Measurements from ENCODE around the gene AIFM2.
"Not testable (repeated sequence)": the region's sequence is repeated elsewhere in the genome, so short reads cannot be mapped to it uniquely, and the experiment has no call there.

The AIFM2 gene

GRCh38 chr10:70111496-70111895, 21.1 kb downstream of the AIFM2 start:
- Mint-ChIP-seq H3K36me3 (ENCODE audit: low read depth) (peaks cover 47% of the 10 kb centered on the region), H3K27me3 (ENCODE audit: low read depth, poor library complexity) (no peaks in the 10 kb centered on the region), H3K4me3 (no peak overlapping the region), H3K9me3 (no peaks in the 10 kb centered on the region), H3K4me1 (peaks cover 11% of the 10 kb centered on the region), H3K27ac (peak overlapping the region; percentile 74)
- no peak for TF ChIP-seq CTCF (IDR thresholded peaks at IDR 0.05)
- DNase-seq, result no peak

- peaks cover 24% of the 10 kb centered on the region for H3K4me1 Mint-ChIP-seq
- H3K9me3 Mint-ChIP-seq, result no peaks in the 10 kb centered on the region
- H3K27me3 Mint-ChIP-seq (ENCODE audit: low read depth, poor library complexity), result no peaks in the 10 kb centered on the region
- DNase-seq, result no peak
- TF ChIP-seq CTCF (IDR thresholded peaks at IDR 0.05), result no peak
- H3K4me3 Mint-ChIP-seq, result no peak overlapping the region
- peaks cover 55% of the 10 kb centered on the region for H3K36me3 Mint-ChIP-seq (ENCODE audit: low read depth)
- no peak overlapping the region for H3K27ac Mint-ChIP-seq
Measured at GRCh38 chr10:70109064-70109729, 23.4 kb downstream of the AIFM2 start.

- TF ChIP-seq CTCF (IDR thresholded peaks at IDR 0.05), result peak; percentile 59
- peaks cover 40% of the 10 kb centered on the region for H3K4me1 Mint-ChIP-seq
- no peaks in the 10 kb centered on the region for H3K9me3 Mint-ChIP-seq
- DNase-seq, result peak; percentile 61
- H3K27ac Mint-ChIP-seq, result no peak overlapping the region
- no peak overlapping the region for H3K4me3 Mint-ChIP-seq
- H3K27me3 Mint-ChIP-seq (ENCODE audit: low read depth, poor library complexity), result no peaks in the 10 kb centered on the region
- H3K36me3 Mint-ChIP-seq (ENCODE audit: low read depth), result peaks cover 65% of the 10 kb centered on the region
Measured at GRCh38 chr10:70106958-70107791, 25.4 kb downstream of the AIFM2 start.

- Mint-ChIP-seq H3K36me3 (ENCODE audit: low read depth) (peaks cover 80% of the 10 kb centered on the region), H3K27me3 (ENCODE audit: low read depth, poor library complexity) (no peaks in the 10 kb centered on the region), H3K9me3 (no peaks in the 10 kb centered on the region), H3K4me1 (peaks cover 40% of the 10 kb centered on the region), H3K4me3 (no peak overlapping the region), H3K27ac (peak overlapping the region; percentile 19)
- TF ChIP-seq CTCF (IDR thresholded peaks at IDR 0.05), result no peak
- DNase-seq, result no peak
Measured at GRCh38 chr10:70101668-70102067, 31.0 kb downstream of the AIFM2 start.

GRCh38 chr10:70101068-70101562, 31.5 kb downstream of the AIFM2 start:
- not testable (repeated sequence) for H3K4me3 Mint-ChIP-seq; DNase-seq; H3K9me3 Mint-ChIP-seq; H3K27me3 Mint-ChIP-seq (ENCODE audit: low read depth, poor library complexity)
- Mint-ChIP-seq H3K4me1 (peaks cover 40% of the 10 kb centered on the region), H3K36me3 (ENCODE audit: low read depth) (peaks cover 85% of the 10 kb centered on the region), H3K27ac (peak overlapping the region; percentile 60)

GRCh38 chr10:70098271-70098670, 34.4 kb downstream of the AIFM2 start:
- H3K27me3 Mint-ChIP-seq (ENCODE audit: low read depth, poor library complexity), result no peaks in the 10 kb centered on the region
- no peak for DNase-seq
- peaks cover 12% of the 10 kb centered on the region for H3K4me1 Mint-ChIP-seq
- H3K4me3 Mint-ChIP-seq, result no peak overlapping the region
- no peak for TF ChIP-seq CTCF (IDR thresholded peaks at IDR 0.05)
- no peaks in the 10 kb centered on the region for H3K9me3 Mint-ChIP-seq
- H3K27ac Mint-ChIP-seq, result no peak overlapping the region
- H3K36me3 Mint-ChIP-seq (ENCODE audit: low read depth), result peaks cover 93% of the 10 kb centered on the region
